Natural killer cell (primary cell): ENCODE data around the gene ISYNA1. TPM values are rescaled to one million over a fixed set of nuclear protein-coding genes. Genes with fewer than 3 reads are reported as not detected.

ENCODE experiments used
- ATAC-seq, 3 donors: fragments of 150-1000 bp in 2 of 3; fragments of 200-7000 bp in 1 of 3; cut with Tn5 transposase; 1 replicate in 1 of 3; 2 replicates in 2 of 3; pipeline ENCODE4 v1.10.0; 2021; ENCODE audit warnings: mild to moderate bottlenecking in 2 of 3, moderate library complexity in 2 of 3
- DNase-seq, 2 donors: peaks; one replicate each; pipeline versions ENCODE4 v3.0.0 to v3.0.0-alpha.2; 2013 to 2021; ENCODE audit warnings: mixed read lengths in 1 of 2
- H3K27ac ChIP-seq: one replicate; pipeline ENCODE4 v1.5.1; 2013; ENCODE audit warnings: mild to moderate bottlenecking, low read length
- H3K27me3 ChIP-seq: one replicate; pipeline ENCODE4 v1.6.1; 2013; ENCODE audit warnings: low read length; ENCODE audit not compliant: control insufficient read depth, insufficient read depth
- H3K36me3 ChIP-seq: one replicate; pipeline ENCODE4 v1.6.1; 2013; ENCODE audit warnings: low read length; ENCODE audit not compliant: control insufficient read depth, insufficient read depth
- H3K4me1 ChIP-seq: one replicate; pipeline ENCODE4 v1.6.1; 2013; ENCODE audit warnings: low read length; ENCODE audit not compliant: control insufficient read depth, insufficient read depth
- H3K4me3 ChIP-seq: one replicate; pipeline ENCODE4 v1.5.1; 2013; ENCODE audit warnings: low read length
- H3K9me3 ChIP-seq: one replicate; pipeline ENCODE4 v1.6.1; 2013; ENCODE audit warnings: low read length; ENCODE audit not compliant: control insufficient read depth, insufficient read depth
- H3K27ac Mint-ChIP-seq, 2 donors: one replicate each; pipeline ENCODE4 v1.8.0; 2022; ENCODE audit warnings: mild to moderate bottlenecking in 2 of 2, mixed read lengths in 2 of 2, moderate library complexity in 1 of 2
- H3K27me3 Mint-ChIP-seq, 2 donors: one replicate each; pipeline ENCODE4 v1.8.0; 2022; ENCODE audit warnings: low read depth in 2 of 2, mixed read lengths in 2 of 2
- H3K36me3 Mint-ChIP-seq: one replicate; pipeline ENCODE4 v1.8.0; 2022; ENCODE audit warnings: mixed read lengths
- H3K4me1 Mint-ChIP-seq, 2 donors: one replicate each; pipeline ENCODE4 v1.8.0; 2022; ENCODE audit warnings: mixed read lengths in 2 of 2
- H3K4me3 Mint-ChIP-seq: one replicate; pipeline ENCODE4 v1.8.0; 2022; ENCODE audit warnings: mild to moderate bottlenecking, moderate library complexity, mixed read lengths
- H3K9me3 Mint-ChIP-seq, 2 donors: one replicate each; pipeline ENCODE4 v1.8.0; 2022; ENCODE audit warnings: mixed read lengths in 2 of 2
- WGBS: methylation state at CpG from one replicate; pipeline ENCODE4 v1.1.7; 2013; ENCODE audit warnings: missing lambda C conversion rate; ENCODE audit not compliant: insufficient coverage; 5-methylcytosine and 5-hydroxymethylcytosine counted together
- intact Hi-C: fragments of 100-400 bp; cut with micrococcal nuclease; formaldehyde crosslinking; loops from one replicate; pipeline ENCODE4 v1.14.2; 2022
- total RNA-seq, 4 donors: library from RNA; stranded (reverse); fragments of 120-200 nt in 1 of 4; gene quantifications; one replicate each; pipeline versions ENCODE4 v1.2.3 to v1.2.4, GENCODE V29; 2013 to 2022
- TF ChIP-seq, protein P1 (sequence below): fragments of 200-600 bp; IDR thresholded peaks from one replicate; pipeline ENCODE4 v1.8.0; 2022; ENCODE audit warnings: antibody characterized with exemption

ISYNA1 gene
- total RNA-seq, 3 donors from 2014 or later (not counting 1 experiment from before 2014, with no cell fraction given) = 39.7 to 53.6 (median 40.1) TPM

DNA sequence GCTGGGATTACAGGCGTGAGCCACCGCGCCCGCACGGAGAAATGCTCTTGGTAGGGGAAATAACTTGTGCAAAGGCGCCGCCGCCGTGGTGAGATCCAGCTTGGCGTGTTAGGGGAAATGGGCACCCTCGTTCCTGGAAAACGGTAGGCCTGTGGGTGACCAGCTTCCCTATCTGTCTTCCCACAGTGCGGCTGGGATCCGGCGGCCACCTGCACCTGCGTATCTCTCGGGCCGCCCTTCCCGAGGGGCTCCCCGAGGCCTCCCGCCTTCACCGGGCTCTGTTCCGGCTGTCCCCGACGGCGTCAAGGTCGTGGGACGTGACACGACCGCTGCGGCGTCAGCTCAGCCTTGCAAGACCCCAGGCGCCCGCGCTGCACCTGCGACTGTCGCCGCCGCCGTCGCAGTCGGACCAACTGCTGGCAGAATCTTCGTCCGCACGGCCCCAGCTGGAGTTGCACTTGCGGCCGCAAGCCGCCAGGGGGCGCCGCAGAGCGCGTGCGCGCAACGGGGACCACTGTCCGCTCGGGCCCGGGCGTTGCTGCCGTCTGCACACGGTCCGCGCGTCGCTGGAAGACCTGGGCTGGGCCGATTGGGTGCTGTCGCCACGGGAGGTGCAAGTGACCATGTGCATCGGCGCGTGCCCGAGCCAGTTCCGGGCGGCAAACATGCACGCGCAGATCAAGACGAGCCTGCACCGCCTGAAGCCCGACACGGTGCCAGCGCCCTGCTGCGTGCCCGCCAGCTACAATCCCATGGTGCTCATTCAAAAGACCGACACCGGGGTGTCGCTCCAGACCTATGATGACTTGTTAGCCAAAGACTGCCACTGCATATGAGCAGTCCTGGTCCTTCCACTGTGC lies 49.6 kb downstream of the ISYNA1 start:
- H3K27me3 Mint-ChIP-seq = no peaks in the 10 kb centered on the region
- Histone ChIP-seq H3K4me3 (peak overlapping the region; percentile 23), H3K4me1 (peaks cover 42% of the 10 kb centered on the region), H3K27me3 (peaks cover 13% of the 10 kb centered on the region), H3K9me3 (no peaks in the 10 kb centered on the region), H3K27ac (no peak overlapping the region), H3K36me3 (no peaks in the 10 kb centered on the region)
- DNase-seq (peak; percentile 82 to 88), ATAC-seq (peak; percentile 92 to 97 (median 95))
- peaks cover 5 to 18% of the 10 kb centered on the region in 2 donors for H3K4me1 Mint-ChIP-seq
- intact Hi-C loops = loop anchor here (1.0 kb wide), 1 partner anchor 22 kb away; no protein-coding TSS in a partner anchor
- H3K9me3 Mint-ChIP-seq = no peaks in the 10 kb centered on the region
- H3K27ac Mint-ChIP-seq = peak overlapping the region; percentile 53 to 83
- H3K36me3 Mint-ChIP-seq = no peaks in the 10 kb centered on the region
- TF ChIP-seq, protein P1, sequence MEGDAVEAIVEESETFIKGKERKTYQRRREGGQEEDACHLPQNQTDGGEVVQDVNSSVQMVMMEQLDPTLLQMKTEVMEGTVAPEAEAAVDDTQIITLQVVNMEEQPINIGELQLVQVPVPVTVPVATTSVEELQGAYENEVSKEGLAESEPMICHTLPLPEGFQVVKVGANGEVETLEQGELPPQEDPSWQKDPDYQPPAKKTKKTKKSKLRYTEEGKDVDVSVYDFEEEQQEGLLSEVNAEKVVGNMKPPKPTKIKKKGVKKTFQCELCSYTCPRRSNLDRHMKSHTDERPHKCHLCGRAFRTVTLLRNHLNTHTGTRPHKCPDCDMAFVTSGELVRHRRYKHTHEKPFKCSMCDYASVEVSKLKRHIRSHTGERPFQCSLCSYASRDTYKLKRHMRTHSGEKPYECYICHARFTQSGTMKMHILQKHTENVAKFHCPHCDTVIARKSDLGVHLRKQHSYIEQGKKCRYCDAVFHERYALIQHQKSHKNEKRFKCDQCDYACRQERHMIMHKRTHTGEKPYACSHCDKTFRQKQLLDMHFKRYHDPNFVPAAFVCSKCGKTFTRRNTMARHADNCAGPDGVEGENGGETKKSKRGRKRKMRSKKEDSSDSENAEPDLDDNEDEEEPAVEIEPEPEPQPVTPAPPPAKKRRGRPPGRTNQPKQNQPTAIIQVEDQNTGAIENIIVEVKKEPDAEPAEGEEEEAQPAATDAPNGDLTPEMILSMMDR = peak; percentile 100
- H3K4me3 Mint-ChIP-seq = peak overlapping the region; percentile 82
- 1% methylated on average over 86 of the region's 86 CpGs for WGBS

DNA sequence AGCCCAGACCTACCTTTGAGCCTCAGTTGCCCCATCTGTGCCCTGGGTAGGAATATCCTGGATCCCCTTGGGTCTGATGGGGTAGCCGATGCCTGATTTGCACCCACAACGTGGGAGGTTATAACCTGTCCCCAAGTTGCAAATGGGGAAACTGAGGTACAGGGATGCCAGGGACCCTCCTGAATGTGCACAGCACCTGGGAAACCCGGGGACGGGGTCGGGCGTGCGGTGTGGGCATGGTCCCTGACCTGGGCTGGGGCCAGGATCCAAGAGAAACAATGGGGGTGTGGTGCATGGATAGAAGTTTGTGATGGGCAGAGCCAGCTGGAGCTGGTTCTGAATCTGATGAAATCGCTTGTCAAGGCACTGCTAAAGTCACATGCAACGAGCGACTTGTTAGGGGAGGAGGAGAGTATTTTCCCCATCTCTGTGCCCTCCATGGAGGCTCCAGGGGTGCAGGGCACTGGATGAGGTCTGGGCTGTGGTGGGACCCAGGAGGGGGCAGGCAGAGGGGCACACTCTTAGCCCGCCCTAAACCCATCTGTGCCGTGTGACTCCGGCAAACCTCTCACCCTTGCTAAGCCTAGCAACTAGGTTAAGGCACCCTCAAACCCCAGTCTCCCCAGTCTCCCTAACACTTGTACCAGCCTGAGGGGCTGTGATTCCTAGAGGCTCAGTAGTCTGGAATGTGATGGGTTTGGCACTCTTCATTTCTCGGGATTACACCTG lies 51.2 kb downstream of the ISYNA1 start:
- Mint-ChIP-seq H3K4me3 (peak overlapping the region; percentile 80), H3K4me1 (peaks cover 5 to 18% of the 10 kb centered on the region in 2 donors), H3K9me3 (no peaks in the 10 kb centered on the region), H3K27me3 (no peaks in the 10 kb centered on the region), H3K36me3 (no peaks in the 10 kb centered on the region), H3K27ac (no peak overlapping the region)
- Histone ChIP-seq H3K4me3 (no peak overlapping the region), H3K27me3 (peaks cover 13% of the 10 kb centered on the region), H3K27ac (no peak overlapping the region), H3K36me3 (no peaks in the 10 kb centered on the region), H3K9me3 (no peaks in the 10 kb centered on the region), H3K4me1 (peaks cover 28% of the 10 kb centered on the region)
- ATAC-seq (no peak), DNase-seq (no peak)
- intact Hi-C loops = no loop called here
- 91% methylated on average over 12 of the region's 14 CpGs for WGBS
- TF ChIP-seq, protein P1 = no peak

DNA sequence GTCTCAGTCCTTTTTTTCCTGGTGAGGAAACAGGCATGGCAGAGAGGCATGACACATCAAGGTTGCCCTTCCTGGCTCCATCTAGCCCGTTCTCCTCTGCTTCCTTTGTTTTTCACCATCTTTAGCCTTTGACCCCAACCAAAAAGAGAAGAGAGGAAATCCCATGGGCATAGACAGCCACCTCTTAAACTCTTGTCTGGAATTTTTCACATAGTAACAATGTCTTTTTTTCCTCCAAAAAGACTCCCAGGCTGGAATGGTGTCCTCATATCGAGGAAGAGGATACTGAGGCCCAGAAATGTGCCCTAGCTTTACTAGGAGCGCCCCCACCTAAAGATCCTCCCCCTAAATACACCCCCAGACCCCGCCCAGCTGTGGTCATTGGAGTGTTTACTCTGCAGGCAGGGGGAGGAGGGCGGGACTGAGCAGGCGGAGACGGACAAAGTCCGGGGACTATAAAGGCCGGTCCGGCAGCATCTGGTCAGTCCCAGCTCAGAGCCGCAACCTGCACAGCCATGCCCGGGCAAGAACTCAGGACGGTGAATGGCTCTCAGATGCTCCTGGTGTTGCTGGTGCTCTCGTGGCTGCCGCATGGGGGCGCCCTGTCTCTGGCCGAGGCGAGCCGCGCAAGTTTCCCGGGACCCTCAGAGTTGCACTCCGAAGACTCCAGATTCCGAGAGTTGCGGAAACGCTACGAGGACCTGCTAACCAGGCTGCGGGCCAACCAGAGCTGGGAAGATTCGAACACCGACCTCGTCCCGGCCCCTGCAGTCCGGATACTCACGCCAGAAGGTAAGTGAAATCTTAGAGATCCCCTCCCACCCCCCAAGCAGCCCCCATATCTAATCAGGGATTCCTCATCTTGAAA lies 52.0 kb downstream of the ISYNA1 start, which contains the start of gene GDF15:
TSS of gene GDF15 (plus strand) at position 484 of the 868 bp plus-strand sequence. CDS start at position 516, 32 bp downstream.
- peaks cover 5 to 16% of the 10 kb centered on the region in 2 donors for H3K4me1 Mint-ChIP-seq
- TF ChIP-seq, protein P1 = peak; percentile 37
- no peak within 1 kb of the TSS for H3K4me3 Mint-ChIP-seq
- Histone ChIP-seq H3K27ac (no peak within 1 kb of the TSS), H3K4me1 (peaks cover 25% of the 10 kb centered on the region), H3K9me3 (no peaks in the 10 kb centered on the region), H3K36me3 (no peaks in the 10 kb centered on the region), H3K4me3 (no peak within 1 kb of the TSS), H3K27me3 (peaks cover 13% of the 10 kb centered on the region)
- DNase-seq = peak in 1 of 2 donors; percentile 55
- 46% methylated on average over 31 of the region's 33 CpGs for WGBS
- intact Hi-C loops = no loop called here
- no peak for ATAC-seq
- no peak within 1 kb of the TSS for H3K27ac Mint-ChIP-seq
- H3K27me3 Mint-ChIP-seq = no peaks in the 10 kb centered on the region
- no peaks in the 10 kb centered on the region for H3K9me3 Mint-ChIP-seq
- no peaks in the 10 kb centered on the region for H3K36me3 Mint-ChIP-seq
